Esophagus mucosa (tissue), 1 donor: ENCODE results near the gene WDR47. TPM values are rescaled to one million over a fixed set of nuclear protein-coding genes. Genes with fewer than 3 reads are reported as not detected.
"Not testable (repeated sequence)": the region's sequence is repeated elsewhere in the genome, so short reads cannot be mapped to it uniquely, and the experiment has no call there.

ENCODE experiments used
- ATAC-seq: fragments of 200-7000 bp; cut with Tn5 transposase; one replicate; pipeline ENCODE4 v1.9.1; 2020
- total RNA-seq: library from RNA; stranded (reverse); gene quantifications from one replicate; pipeline ENCODE4 v1.2.4, GENCODE V29; 2023
- donor health status: DM: yes; HTN: yes; CAD: no.

Gene WDR47
- total RNA-seq, 1 donor from 2014 or later, result 20.9 TPM

- ATAC-seq, result peak; percentile 95
These were observed 8.5 kb upstream of the WDR47 start for GRCh38 chr1:109050228-109050995.

DNA sequence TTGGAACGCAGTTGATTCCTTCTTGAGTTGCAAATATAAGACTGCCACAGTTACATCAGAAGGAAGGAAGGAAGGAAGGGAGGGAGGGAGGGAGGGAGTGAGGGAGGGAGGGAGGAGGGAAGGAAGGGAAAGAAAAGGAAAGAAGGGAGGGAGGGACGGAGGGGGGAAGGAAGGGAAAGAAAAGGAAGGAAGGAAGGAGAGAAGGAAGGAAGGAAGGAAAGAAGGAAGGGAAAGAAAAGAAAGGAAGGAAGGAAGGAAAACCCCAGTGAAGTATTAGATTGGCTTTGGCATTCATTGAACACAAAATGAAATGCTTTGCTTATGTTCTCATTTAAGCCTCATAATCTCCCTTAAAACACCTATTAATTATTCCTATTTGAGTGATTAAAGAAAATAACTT is 6.4 kb upstream of the WDR47 start:
- ATAC-seq, result no peak

GRCh38 chr1:109047339-109047738 is 5.4 kb upstream of the WDR47 start:
- no peak for ATAC-seq

DNA sequence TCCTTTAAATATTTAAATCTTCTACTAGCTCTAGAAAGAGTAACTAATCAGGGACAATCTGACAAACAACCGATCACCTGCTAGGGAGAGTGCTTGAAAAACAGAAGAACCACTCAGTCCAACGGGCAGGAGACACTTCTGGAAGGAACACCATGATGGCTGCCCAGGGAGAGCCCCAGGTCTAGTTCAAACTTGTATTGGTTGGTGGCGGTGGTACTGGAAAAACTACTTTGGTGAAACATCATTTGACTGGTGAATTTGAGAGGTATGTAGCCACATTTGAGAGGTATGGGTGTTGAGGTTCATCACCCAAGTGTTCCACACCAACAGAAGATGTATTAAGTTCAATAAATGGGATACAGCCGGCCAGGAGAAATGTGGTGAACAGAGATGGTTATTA is 4.8 kb upstream of the WDR47 start:
- ATAC-seq, result peak; percentile 31

- ATAC-seq, result no peak
These were observed 3.7 kb upstream of the WDR47 start for GRCh38 chr1:109045595-109045994.

GRCh38 chr1:109040989-109041620 is 797 bp downstream of the WDR47 start:
- peak; percentile 25 for ATAC-seq

- no peak for ATAC-seq
These were observed 1.3 kb downstream of the WDR47 start for GRCh38 chr1:109040627-109040988.

- no peak for ATAC-seq
These were observed 7.5 kb downstream of the WDR47 start for GRCh38 chr1:109034382-109034781.

GRCh38 chr1:109029493-109029892 is 12.4 kb downstream of the WDR47 start:
- not testable (repeated sequence) for ATAC-seq

GRCh38 chr1:109027841-109028240 is 14.1 kb downstream of the WDR47 start:
- no peak for ATAC-seq

GRCh38 chr1:109025694-109026093 is 16.2 kb downstream of the WDR47 start:
- ATAC-seq, result no peak

- no peak for ATAC-seq
These were observed 17.3 kb downstream of the WDR47 start for GRCh38 chr1:109024646-109025045.

- ATAC-seq, result no peak
These were observed 21.1 kb downstream of the WDR47 start for GRCh38 chr1:109020693-109021257.

DNA sequence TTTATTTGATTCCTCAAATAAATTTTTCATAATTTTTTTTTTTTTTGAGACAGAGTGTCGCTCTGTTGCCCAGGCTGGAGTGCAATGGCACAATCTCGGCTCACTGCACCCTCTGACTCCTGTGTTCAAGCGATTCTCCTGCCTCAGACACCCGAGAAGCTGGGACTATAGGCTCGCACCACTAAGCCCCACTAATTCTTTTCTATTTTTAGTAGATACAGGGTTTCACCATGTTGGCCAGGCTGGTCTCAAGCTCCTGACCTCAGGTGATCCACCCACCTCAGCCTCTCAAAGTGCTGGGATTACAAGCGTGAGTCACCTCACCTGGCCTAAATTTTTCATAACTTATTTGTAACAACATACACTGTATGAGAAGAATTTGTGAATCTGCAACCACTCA is 24.2 kb downstream of the WDR47 start:
- not testable (repeated sequence) for ATAC-seq

DNA sequence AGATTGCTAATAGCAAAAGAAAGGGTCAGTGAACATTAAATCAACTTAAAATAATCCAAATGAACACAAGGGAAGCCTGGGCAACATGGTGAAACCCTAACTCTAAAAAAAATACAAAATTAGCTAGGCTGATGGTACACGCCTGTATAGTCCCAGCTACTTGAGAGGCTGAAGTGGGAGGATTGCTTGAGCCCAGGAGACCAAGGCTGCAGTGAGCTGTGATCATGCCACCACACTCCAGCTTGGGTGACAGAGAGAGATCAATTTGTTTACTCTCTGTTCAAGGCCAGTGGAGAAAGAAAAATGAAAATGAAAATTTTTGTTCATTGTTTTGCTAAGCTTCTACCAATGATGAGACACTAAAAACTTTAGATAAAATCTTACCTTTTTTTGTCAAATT is 24.8 kb downstream of the WDR47 start:
- ATAC-seq, result no peak

- ATAC-seq, result no peak
These were observed 30.6 kb downstream of the WDR47 start for GRCh38 chr1:109011335-109011734.

DNA sequence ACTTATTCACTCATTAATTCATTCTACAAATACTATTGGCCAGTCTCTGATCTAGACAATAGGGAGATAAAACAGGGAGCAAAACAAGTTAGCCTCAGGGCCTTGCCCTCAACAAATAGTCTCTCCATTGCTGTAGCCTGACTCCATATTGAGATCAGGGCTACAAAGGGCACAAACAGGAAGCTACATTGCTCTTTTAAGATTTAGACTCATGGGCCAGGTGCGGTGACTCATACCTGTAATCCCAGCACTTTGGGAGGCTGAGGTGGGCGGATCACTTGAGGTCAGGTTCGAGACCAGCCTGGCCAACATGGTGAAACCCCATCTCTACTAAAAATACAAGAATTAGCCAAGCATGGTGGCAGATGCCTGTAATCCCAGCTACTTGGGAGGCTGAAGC is 45.3 kb downstream of the WDR47 start:
- peak; percentile 62 for ATAC-seq

GRCh38 chr1:108983114-108983513 is 58.8 kb downstream of the WDR47 start:
- ATAC-seq, result no peak

- no peak for ATAC-seq
These were observed 65.2 kb downstream of the WDR47 start for GRCh38 chr1:108976658-108977057.

DNA sequence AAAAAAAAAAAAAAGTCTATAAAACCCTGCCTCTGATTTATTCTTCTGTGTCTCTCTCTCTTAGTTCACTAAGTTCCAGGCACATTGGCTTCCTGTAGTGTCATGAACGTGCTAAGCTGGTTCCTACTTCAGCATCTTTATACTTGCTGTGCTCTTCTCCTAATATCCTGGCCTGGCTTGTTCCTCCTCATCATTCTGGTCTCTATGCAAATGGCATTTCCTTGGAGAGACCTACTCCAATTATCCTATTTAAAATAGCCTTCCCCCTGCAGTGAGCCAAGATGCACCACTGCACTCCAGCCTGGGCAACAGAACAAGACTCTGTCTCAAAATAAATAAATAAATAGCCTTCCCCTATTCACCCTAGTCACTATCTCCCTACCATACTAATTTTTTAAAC is 69.0 kb downstream of the WDR47 start:
- no peak for ATAC-seq

DNA sequence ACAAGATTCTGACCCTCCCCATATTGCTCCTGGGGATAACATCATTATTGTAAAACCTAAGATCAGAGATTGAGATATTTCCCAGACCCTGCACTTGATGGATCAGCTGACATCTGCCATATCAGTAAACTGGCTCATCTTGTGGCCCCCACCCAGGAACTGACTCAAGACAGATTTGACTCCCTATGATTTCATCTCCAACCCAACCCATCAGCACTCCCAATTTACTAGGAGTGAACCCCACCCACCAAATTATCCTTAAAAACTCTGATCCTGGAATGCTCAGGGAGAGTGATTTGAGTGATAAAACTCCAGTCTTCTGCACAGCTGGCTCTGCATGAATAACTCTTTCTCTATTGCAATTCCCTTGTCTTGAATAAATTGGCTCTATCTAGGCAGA is 72.6 kb downstream of the WDR47 start:
- ATAC-seq, result no peak

GRCh38 chr1:108963052-108963686 is 78.7 kb downstream of the WDR47 start, which contains the start of gene CLCC1:
Gene CLCC1, minus strand, starts transcription at chr1:108963484. Its CDS starts 13,047 bp downstream, at chr1:108950437.
- ATAC-seq, result peak; percentile 96

- ATAC-seq, result no peak
These were observed 79.2 kb downstream of the WDR47 start for GRCh38 chr1:108962681-108963051.
